ENCODE data around the gene ADGB.

The ADGB gene

GRCh38 chr6:146635165-146635564, 36.4 kb downstream of the ADGB start:
- no peak for DNase-seq

- DNase-seq = no peak
Observed at GRCh38 chr6:146636481-146636880, 37.7 kb downstream of the ADGB start.

GRCh38 chr6:146642921-146643320, 44.1 kb downstream of the ADGB start:
- DNase-seq = no peak

GRCh38 chr6:146650799-146651481, 52.2 kb downstream of the ADGB start:
- no peak for DNase-seq

GRCh38 chr6:146651482-146651863, 52.7 kb downstream of the ADGB start:
- DNase-seq = no peak

- DNase-seq = no peak
Observed at GRCh38 chr6:146657432-146657831, 58.7 kb downstream of the ADGB start.

GRCh38 chr6:146664871-146665360, 66.1 kb downstream of the ADGB start:
- no peak for DNase-seq

- DNase-seq = no peak
Observed at GRCh38 chr6:146666909-146667308, 68.1 kb downstream of the ADGB start.

GRCh38 chr6:146670161-146670560, 71.4 kb downstream of the ADGB start:
- DNase-seq = no peak

GRCh38 chr6:146673069-146673468, 74.3 kb downstream of the ADGB start:
- no peak for DNase-seq

GRCh38 chr6:146679386-146679785, 80.6 kb downstream of the ADGB start:
- DNase-seq = no peak

GRCh38 chr6:146682919-146683318, 84.1 kb downstream of the ADGB start:
- DNase-seq = no peak

- DNase-seq = no peak
Observed at GRCh38 chr6:146689806-146690205, 91.0 kb downstream of the ADGB start.

- no peak for DNase-seq
Observed at GRCh38 chr6:146693342-146693741, 94.6 kb downstream of the ADGB start.

- DNase-seq = no peak
Observed at GRCh38 chr6:146697921-146698320, 99.1 kb downstream of the ADGB start.

- DNase-seq = peak; percentile 40
Observed at GRCh38 chr6:146700078-146700686, 101.4 kb downstream of the ADGB start.

- no peak for DNase-seq
Observed at GRCh38 chr6:146701632-146702031, 102.9 kb downstream of the ADGB start.

- no peak for DNase-seq
Observed at GRCh38 chr6:146709036-146709622, 110.4 kb downstream of the ADGB start.

- no peak for DNase-seq
Observed at GRCh38 chr6:146719387-146719786, 120.6 kb downstream of the ADGB start.

- DNase-seq = no peak
Observed at GRCh38 chr6:146739696-146740095, 140.9 kb downstream of the ADGB start.

- DNase-seq = no peak
Observed at GRCh38 chr6:146741609-146742008, 142.8 kb downstream of the ADGB start.

- DNase-seq = no peak
Observed at GRCh38 chr6:146753306-146753705, 154.5 kb downstream of the ADGB start.

GRCh38 chr6:146767632-146768031, 168.9 kb downstream of the ADGB start:
- no peak for DNase-seq

GRCh38 chr6:146768722-146769121, 169.9 kb downstream of the ADGB start:
- DNase-seq = no peak
